Measurements from ENCODE around the gene KCNA5.

DNA sequence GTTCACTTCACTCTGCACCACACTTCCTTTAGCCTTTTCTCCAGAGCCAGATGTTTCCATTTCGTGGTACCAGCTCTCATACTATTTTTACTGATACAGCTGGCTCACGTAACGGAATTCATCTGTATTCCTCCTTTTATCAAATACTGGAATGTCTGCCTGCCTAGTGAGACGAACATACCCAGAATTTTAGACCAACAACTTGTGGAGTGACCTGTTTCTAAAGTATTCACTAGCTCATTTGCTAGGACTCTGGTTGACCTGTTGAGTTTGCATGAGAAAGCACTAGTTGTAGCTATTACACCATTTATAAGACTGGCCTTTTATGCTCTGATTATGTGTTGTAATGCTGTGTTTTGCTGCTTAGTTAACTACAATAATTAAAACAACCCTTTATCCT, 22.6 kb downstream of the KCNA5 start:
- TF ChIP-seq, protein P1, sequence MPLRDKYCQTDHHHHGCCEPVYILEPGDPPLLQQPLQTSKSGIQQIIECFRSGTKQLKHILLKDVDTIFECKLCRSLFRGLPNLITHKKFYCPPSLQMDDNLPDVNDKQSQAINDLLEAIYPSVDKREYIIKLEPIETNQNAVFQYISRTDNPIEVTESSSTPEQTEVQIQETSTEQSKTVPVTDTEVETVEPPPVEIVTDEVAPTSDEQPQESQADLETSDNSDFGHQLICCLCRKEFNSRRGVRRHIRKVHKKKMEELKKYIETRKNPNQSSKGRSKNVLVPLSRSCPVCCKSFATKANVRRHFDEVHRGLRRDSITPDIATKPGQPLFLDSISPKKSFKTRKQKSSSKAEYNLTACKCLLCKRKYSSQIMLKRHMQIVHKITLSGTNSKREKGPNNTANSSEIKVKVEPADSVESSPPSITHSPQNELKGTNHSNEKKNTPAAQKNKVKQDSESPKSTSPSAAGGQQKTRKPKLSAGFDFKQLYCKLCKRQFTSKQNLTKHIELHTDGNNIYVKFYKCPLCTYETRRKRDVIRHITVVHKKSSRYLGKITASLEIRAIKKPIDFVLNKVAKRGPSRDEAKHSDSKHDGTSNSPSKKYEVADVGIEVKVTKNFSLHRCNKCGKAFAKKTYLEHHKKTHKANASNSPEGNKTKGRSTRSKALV (CRISPR knock-in tag; IDR thresholded peaks at IDR 0.05): no peak
- TF ChIP-seq, protein P2, sequence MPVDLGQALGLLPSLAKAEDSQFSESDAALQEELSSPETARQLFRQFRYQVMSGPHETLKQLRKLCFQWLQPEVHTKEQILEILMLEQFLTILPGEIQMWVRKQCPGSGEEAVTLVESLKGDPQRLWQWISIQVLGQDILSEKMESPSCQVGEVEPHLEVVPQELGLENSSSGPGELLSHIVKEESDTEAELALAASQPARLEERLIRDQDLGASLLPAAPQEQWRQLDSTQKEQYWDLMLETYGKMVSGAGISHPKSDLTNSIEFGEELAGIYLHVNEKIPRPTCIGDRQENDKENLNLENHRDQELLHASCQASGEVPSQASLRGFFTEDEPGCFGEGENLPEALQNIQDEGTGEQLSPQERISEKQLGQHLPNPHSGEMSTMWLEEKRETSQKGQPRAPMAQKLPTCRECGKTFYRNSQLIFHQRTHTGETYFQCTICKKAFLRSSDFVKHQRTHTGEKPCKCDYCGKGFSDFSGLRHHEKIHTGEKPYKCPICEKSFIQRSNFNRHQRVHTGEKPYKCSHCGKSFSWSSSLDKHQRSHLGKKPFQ (CRISPR knock-in tag; IDR thresholded peaks at IDR 0.05; ENCODE audit: insufficient replicate concordance): no peak
- no peak for TF ChIP-seq HNRNPK (IDR thresholded peaks at IDR 0.05; ENCODE audit: low read depth, low read length, poor library complexity, severe bottlenecking)
- TF ChIP-seq, protein P3, sequence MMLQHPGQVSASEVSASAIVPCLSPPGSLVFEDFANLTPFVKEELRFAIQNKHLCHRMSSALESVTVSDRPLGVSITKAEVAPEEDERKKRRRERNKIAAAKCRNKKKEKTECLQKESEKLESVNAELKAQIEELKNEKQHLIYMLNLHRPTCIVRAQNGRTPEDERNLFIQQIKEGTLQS (CRISPR knock-in tag; IDR thresholded peaks at IDR 0.05): no peak
- TF ChIP-seq, protein P4, sequence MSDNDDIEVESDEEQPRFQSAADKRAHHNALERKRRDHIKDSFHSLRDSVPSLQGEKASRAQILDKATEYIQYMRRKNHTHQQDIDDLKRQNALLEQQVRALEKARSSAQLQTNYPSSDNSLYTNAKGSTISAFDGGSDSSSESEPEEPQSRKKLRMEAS (IDR thresholded peaks at IDR 0.05): no peak
- TF ChIP-seq, protein P5, sequence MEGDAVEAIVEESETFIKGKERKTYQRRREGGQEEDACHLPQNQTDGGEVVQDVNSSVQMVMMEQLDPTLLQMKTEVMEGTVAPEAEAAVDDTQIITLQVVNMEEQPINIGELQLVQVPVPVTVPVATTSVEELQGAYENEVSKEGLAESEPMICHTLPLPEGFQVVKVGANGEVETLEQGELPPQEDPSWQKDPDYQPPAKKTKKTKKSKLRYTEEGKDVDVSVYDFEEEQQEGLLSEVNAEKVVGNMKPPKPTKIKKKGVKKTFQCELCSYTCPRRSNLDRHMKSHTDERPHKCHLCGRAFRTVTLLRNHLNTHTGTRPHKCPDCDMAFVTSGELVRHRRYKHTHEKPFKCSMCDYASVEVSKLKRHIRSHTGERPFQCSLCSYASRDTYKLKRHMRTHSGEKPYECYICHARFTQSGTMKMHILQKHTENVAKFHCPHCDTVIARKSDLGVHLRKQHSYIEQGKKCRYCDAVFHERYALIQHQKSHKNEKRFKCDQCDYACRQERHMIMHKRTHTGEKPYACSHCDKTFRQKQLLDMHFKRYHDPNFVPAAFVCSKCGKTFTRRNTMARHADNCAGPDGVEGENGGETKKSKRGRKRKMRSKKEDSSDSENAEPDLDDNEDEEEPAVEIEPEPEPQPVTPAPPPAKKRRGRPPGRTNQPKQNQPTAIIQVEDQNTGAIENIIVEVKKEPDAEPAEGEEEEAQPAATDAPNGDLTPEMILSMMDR (CRISPR knock-in tag; IDR thresholded peaks at IDR 0.05): no peak
- TF ChIP-seq GTF2F1 (IDR thresholded peaks at IDR 0.05; ENCODE audit: low read length): no peak

Data from HepG2 (cell line).